Stomach smooth muscle (tissue), 2 donors: ENCODE results near the gene SUPT20HL1.

Experiments used
- H3K27ac ChIP-seq: one replicate; pipeline ENCODE4 v1.7.0; 2013; ENCODE audit warnings: mild to moderate bottlenecking, low read length, inconsistent platforms
- H3K27me3 ChIP-seq, 2 donors: one replicate each; pipeline ENCODE4 v1.7.0; 2013; ENCODE audit warnings: low read length in 2 of 2; ENCODE audit not compliant: insufficient read depth in 2 of 2, control insufficient read depth in 1 of 2
- H3K36me3 ChIP-seq, 2 donors: one replicate each; pipeline ENCODE4 v1.7.0; 2013; ENCODE audit warnings: low read length in 2 of 2; ENCODE audit not compliant: control insufficient read depth in 2 of 2, insufficient read depth in 2 of 2
- H3K4me1 ChIP-seq: one replicate; pipeline ENCODE4 v1.7.0; 2013; ENCODE audit warnings: low read length; ENCODE audit not compliant: control insufficient read depth, insufficient read depth
- H3K4me3 ChIP-seq, 2 donors: one replicate each; pipeline ENCODE4 v1.7.0; 2013; ENCODE audit warnings: low read length in 2 of 2
- H3K9ac ChIP-seq, 2 donors: one replicate each; pipeline ENCODE4 v1.7.0; 2013; ENCODE audit warnings: low read length in 2 of 2, mild to moderate bottlenecking in 1 of 2
- H3K9me3 ChIP-seq, 2 donors: one replicate each; pipeline ENCODE4 v1.7.0; 2013; ENCODE audit warnings: low read length in 2 of 2; ENCODE audit not compliant: control insufficient read depth in 2 of 2
- donor health status: healthy.
- donor health status: Pancreatic carcinoma.

Gene SUPT20HL1

GRCh38 chrX:24396931-24397279 lies 36.5 kb downstream of the SUPT20HL1 start:
- H3K9ac ChIP-seq = no peak overlapping the region
- H3K4me3 ChIP-seq = no peak overlapping the region
- H3K9me3 ChIP-seq = no peaks in the 10 kb centered on the region
- peak overlapping the region; percentile 12 for H3K27ac ChIP-seq
- peaks cover 0 to 18% of the 10 kb centered on the region in 2 donors for H3K27me3 ChIP-seq
- no peaks in the 10 kb centered on the region for H3K36me3 ChIP-seq
- peaks cover 4% of the 10 kb centered on the region for H3K4me1 ChIP-seq

- Histone ChIP-seq H3K27me3 (peaks cover 0 to 11% of the 10 kb centered on the region in 2 donors), H3K9me3 (no peaks in the 10 kb centered on the region), H3K27ac (no peak overlapping the region), H3K9ac (no peak overlapping the region), H3K4me1 (peaks cover 4% of the 10 kb centered on the region), H3K36me3 (no peaks in the 10 kb centered on the region), H3K4me3 (no peak overlapping the region)
Measured at GRCh38 chrX:24398766-24399165, 38.3 kb downstream of the SUPT20HL1 start.

DNA sequence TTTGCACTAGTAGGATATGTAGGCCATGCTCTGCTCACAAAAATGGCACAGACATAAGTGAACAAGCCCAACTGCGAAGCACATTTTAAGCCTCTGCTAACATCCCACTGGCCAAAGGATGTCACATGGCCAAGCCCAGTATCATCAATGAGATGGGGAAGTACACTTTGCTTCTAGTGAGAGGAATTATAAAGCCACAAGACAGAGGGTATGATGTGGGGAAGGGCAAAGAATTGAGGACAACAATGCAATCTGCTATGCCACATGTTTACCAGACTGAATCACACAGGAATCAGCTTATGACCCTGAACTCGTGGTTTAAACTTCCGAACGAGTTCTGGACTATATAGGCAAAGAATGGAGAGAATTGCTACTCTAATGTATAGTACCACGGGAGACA lies 39.1 kb downstream of the SUPT20HL1 start:
- Histone ChIP-seq H3K4me3 (no peak overlapping the region), H3K9me3 (no peaks in the 10 kb centered on the region), H3K4me1 (peaks cover 4% of the 10 kb centered on the region), H3K27me3 (peaks cover 0 to 9% of the 10 kb centered on the region in 2 donors), H3K9ac (no peak overlapping the region), H3K36me3 (no peaks in the 10 kb centered on the region), H3K27ac (no peak overlapping the region)

DNA sequence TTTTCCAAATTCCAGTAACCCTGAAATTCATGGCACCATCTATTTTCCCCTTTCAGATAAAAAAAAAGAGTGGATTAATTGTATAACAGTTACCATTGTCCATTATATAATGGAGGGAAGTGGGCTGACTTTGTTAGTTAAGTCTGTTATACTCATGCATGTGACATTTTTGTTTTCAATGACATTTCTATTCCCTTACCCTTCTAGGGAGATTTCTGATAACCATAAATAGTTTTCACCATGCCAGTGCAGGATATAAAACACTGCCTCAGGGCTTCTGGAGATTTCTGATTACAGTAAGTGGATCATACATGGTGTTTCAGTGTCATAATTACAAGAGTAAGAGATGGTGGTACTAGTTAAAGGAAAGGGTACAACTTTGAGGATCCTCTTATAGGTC lies 45.5 kb downstream of the SUPT20HL1 start:
- H3K4me3 ChIP-seq = no peak overlapping the region
- no peaks in the 10 kb centered on the region for H3K4me1 ChIP-seq
- no peaks in the 10 kb centered on the region for H3K9me3 ChIP-seq
- no peak overlapping the region for H3K9ac ChIP-seq
- no peak overlapping the region for H3K27ac ChIP-seq
- no peaks in the 10 kb centered on the region for H3K36me3 ChIP-seq
- H3K27me3 ChIP-seq = no peaks in the 10 kb centered on the region
